GM19397 (cell line): Measurements from ENCODE around the gene ASTN1.

Source experiments
- ATAC-seq: cut with Tn5 transposase; IDR thresholded peaks from one replicate; pipeline ENCODE4 v1.9.1; 2021; ENCODE audit warnings: mild to moderate bottlenecking, moderate library complexity; ENCODE audit not compliant: unreplicated experiment

ASTN1 gene

GRCh38 chr1:176884286-176884685 lies 280.2 kb downstream of the ASTN1 start:
- no peak for ATAC-seq

DNA sequence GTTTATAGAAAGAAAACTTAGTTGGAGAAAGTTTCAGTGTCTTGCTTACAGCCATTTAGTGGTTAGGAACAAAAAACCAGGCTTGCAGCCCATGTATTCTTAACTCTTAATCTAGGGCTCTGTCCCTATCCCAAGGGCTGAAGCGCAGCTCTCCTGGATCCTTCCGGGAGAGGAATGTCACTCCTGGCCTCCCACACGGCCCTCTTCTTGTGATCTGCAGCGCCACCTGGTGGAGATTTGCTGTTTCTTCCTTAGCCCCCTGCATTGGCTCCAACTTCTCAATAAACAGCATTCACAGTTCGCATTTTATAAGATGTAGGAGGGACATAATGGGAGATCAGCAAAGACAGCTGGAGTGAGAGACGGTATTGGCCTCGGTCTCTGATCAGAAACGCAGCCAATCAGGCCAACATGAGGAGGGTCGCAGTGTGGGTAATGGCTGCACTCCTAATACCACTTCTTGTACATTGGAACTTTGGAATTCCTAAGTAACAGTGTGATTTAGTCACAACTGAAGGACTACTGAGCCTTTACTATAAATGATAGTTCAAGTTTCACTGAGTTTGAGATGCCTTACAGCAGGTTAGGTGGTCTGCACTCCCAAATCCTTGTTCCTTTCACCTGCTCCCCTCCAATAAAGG lies 283.4 kb downstream of the ASTN1 start:
- no peak for ATAC-seq

GRCh38 chr1:176879784-176880620 lies 284.5 kb downstream of the ASTN1 start:
- ATAC-seq = no peak

GRCh38 chr1:176878750-176879536 lies 285.6 kb downstream of the ASTN1 start:
- no peak for ATAC-seq

GRCh38 chr1:176877557-176877956 lies 287.0 kb downstream of the ASTN1 start:
- ATAC-seq = no peak

DNA sequence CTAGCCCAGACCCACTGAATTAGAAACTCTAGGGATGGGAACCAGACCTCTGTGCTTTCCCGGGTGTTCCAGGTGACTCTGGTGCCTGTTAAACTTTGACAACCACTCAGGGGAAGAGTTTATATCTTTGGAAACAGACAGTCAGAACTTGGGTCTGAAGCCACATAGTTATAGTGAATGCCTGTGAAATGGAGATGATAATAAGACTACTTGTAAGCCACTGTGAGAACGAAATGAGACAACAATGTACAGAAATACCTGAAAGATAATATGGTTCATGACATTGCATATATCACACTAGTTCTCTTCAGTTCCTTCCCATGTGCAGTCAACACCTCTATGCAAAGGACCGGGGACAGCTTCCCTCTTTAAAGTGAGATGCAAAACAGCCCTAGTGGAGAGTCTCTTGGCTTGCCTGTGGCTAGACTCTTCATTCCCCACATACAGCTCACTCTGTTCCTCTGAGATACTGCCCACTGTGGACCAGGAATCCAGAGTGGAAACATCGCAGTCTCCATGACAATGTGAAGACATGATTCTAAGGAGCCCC lies 287.5 kb downstream of the ASTN1 start:
- ATAC-seq = no peak

- ATAC-seq = no peak
Observed at GRCh38 chr1:176869577-176869976, 294.9 kb downstream of the ASTN1 start.

- no peak for ATAC-seq
Observed at GRCh38 chr1:176866011-176866714, 298.3 kb downstream of the ASTN1 start.

DNA sequence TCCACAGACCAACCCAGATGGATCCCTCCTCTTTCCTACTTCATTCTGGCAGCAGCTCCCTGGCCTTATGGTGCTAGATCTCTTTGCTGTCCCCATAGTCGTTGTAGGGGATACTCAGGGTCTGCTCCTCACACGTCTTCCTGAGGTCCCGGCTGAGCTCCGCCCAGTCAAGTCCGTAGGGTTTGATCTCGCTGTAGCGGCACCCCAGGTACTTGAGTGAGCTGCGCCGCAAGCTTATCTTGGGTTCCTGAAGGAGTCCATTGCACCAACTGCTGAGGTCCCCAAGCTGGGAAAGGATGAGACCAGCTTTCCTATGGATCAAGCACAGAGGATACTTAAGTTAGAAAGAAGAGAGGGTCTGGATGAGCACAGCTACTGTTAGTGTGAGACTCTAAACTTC lies 300.3 kb downstream of the ASTN1 start:
- ATAC-seq = no peak

- ATAC-seq = no peak
Observed at GRCh38 chr1:176863613-176864012, 300.9 kb downstream of the ASTN1 start.

DNA sequence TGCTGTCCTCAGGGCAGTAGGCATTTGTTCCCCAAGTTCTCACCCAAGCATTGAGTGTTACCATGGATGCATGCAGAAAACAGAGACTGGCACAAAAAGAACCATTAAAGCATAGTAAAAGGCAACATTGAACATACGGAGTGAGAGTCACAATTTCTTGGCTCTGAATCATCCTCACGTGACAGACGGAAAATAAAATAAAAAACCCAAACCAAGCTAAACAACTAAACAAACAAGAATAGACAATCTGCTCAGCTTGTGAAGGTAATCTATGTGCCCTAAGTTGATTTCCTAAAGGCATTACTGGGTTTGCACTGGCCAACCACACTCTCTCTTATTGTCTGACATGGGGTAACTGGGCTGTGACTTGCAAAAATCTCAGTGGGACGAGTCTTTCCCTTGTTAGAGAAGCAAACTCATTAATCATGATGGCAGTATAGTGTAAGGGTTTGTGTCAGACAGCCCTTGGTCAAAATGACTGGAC lies 306.0 kb downstream of the ASTN1 start:
- ATAC-seq = no peak

DNA sequence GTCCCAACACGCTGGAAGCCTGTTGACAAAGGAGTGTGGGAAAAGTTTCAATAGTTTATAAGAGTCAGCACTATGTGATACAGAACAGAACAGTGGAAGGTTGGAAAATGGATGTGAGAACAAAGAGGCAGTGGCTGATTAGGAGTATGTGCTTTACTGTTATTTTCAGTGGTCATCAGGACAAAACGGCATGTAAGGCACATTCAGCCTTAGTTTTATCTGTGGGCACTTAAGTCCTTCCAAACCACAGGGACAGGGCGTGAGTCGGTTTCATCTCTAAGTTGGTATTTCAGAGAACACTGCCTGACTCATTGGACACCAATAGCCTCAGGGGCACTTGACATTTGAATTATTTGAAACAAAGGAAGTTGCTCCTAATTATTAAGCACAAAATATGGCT lies 306.9 kb downstream of the ASTN1 start:
- ATAC-seq = no peak

- no peak for ATAC-seq
Observed at GRCh38 chr1:176854758-176855745, 309.5 kb downstream of the ASTN1 start.

- ATAC-seq = no peak
Observed at GRCh38 chr1:176854121-176854520, 310.4 kb downstream of the ASTN1 start.

DNA sequence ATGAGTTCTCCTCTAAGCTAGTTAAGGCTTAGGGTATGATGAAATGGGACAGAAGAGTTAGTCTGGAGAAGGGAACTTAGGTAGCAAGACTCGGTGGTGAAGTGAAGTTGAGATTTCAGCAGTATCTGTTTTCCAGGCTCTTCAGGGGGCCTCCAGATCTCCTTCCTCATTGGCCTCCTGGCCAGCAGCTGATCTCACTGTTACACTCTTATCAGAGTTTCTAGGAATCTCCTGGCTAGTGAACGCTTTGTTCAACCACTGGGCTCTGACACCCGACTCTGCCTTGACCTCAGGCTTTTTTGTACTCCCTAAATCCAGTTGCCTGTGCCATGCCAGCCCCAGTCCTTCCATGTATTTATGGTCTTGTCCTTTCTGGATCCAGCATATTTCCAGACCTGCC lies 311.0 kb downstream of the ASTN1 start:
- ATAC-seq = no peak

DNA sequence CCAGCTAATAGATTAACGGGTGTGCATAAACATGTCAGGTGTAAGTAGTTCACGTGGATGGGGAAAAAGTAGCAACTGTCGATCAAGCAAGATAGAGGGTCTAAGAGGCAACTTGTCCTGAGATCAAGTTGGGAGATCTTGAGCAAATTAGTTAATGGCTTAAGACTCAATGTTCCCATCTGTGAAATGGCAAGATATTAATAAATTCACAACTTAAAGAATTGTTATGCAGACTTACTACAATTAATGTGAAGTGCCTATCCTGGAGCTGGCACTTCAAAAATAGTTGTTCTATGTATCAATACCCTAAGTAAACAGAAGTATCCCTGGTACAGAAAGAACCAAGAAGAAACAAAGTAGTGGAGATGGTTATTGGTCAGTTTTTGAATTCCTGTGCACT lies 312.4 kb downstream of the ASTN1 start:
- no peak for ATAC-seq

- no peak for ATAC-seq
Observed at GRCh38 chr1:176850871-176851270, 313.6 kb downstream of the ASTN1 start.

DNA sequence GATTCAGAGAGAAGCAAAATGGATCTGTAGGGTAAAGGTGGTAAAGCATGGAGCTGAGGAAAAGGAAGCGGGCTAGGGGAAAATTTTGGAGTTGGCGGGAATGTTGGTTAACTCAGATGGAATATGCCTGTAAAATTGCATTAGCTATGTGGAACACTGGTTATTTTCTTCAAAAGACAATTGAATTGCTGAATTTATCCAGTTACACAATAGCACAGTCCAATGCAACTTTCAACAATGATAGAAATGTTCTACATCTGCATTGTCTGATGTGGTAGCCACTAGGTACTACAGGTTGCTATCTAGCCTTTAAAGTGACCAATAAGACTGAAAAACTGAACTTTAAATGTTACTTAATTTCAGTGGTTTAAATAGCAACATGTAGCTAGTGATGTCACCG lies 315.2 kb downstream of the ASTN1 start:
- no peak for ATAC-seq

DNA sequence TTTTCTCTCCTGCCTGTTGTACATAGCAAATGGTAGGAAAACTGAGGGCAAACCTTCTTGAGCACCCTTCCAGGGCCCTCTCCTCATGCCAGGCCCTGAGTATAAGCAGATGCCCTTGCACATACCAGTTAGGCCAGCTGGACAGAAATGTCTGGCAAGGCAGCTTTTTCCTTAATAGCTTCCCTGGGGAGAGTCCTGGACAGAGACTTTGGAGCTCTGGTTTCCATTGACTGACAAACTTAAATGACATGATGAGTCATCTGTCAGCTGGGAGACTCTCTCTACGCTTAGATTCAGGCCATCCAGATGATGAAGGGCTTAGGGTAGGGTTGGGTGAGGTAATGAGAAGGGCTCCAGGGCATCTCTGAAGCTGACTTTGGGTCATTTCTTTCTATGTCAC lies 317.5 kb downstream of the ASTN1 start:
- ATAC-seq = no peak
